PC-3 (cell line): ENCODE measurements around the gene PTPRF.

Experiments
- EZH2 ChIP-seq: fragments of 300-600 bp; sonication (generic); IDR thresholded peaks from one replicate; pipeline ENCODE4 v1.6.1; 2017; ENCODE audit warnings: antibody characterized with exemption, mild to moderate bottlenecking, low read length; ENCODE audit not compliant: unreplicated experiment
- TF ChIP-seq, protein P1 (sequence below): fragments of 300-600 bp; sonication (generic); conservative IDR thresholded peaks from 2 replicates; pipeline ENCODE4 v1.5.1; 2017; ENCODE audit warnings: antibody characterized with exemption, low read depth, mild to moderate bottlenecking, low read length

DNA sequence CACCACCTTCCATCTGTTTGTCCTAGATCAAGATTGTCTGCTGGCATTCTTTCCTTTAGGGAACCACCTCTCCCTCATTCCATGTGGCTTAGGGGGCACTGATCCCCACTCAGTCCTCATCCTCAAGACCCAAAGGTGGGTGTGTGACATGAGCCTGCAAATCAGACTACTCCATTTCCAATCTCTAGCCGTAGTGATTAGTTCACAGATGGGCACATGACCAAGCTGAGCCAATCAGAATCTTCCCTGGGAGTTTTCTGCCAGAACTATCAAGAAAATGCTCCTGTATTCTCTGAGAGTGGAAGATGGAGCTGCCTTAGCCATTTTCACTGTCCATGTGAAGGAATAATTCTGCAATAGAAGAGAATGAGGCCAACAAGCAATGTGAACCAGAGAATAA is 19.3 kb upstream of the PTPRF start:
- TF ChIP-seq, protein P1, sequence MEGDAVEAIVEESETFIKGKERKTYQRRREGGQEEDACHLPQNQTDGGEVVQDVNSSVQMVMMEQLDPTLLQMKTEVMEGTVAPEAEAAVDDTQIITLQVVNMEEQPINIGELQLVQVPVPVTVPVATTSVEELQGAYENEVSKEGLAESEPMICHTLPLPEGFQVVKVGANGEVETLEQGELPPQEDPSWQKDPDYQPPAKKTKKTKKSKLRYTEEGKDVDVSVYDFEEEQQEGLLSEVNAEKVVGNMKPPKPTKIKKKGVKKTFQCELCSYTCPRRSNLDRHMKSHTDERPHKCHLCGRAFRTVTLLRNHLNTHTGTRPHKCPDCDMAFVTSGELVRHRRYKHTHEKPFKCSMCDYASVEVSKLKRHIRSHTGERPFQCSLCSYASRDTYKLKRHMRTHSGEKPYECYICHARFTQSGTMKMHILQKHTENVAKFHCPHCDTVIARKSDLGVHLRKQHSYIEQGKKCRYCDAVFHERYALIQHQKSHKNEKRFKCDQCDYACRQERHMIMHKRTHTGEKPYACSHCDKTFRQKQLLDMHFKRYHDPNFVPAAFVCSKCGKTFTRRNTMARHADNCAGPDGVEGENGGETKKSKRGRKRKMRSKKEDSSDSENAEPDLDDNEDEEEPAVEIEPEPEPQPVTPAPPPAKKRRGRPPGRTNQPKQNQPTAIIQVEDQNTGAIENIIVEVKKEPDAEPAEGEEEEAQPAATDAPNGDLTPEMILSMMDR: no peak
- TF ChIP-seq EZH2: no peak
